ENCODE data around the gene CTSS.
A peak's percentile ranks its signal among the peaks of the same experiment; 100 is the strongest.
"Not testable (repeated sequence)": the region's sequence is repeated elsewhere in the genome, so short reads cannot be mapped to it uniquely, and the experiment has no call there.

CTSS gene

GRCh38 chr1:150775931-150776505 lies 10.4 kb upstream of the CTSS start:
- not testable (repeated sequence) for DNase-seq (ENCODE audit: low read depth in 1 of 2, low spot score in 1 of 2)

- no peak for DNase-seq (ENCODE audit: low read depth in 1 of 2, low spot score in 1 of 2)
These were observed 9.7 kb upstream of the CTSS start for GRCh38 chr1:150775276-150775675.

- no peak for DNase-seq (ENCODE audit: low read depth in 1 of 2, low spot score in 1 of 2)
These were observed 6.7 kb upstream of the CTSS start for GRCh38 chr1:150772326-150772725.

GRCh38 chr1:150767704-150768103 lies 2.1 kb upstream of the CTSS start:
- DNase-seq (ENCODE audit: low read depth in 1 of 2, low spot score in 1 of 2), result not testable (repeated sequence)

GRCh38 chr1:150765977-150766301 lies 361 bp upstream of the CTSS start:
- not testable (repeated sequence) for DNase-seq (ENCODE audit: low read depth in 1 of 2, low spot score in 1 of 2)

- no peak for DNase-seq (ENCODE audit: low read depth in 1 of 2, low spot score in 1 of 2)
These were observed 919 bp downstream of the CTSS start for GRCh38 chr1:150764617-150765101.

- DNase-seq (ENCODE audit: low read depth in 1 of 2, low spot score in 1 of 2), result no peak
These were observed 2.6 kb downstream of the CTSS start for GRCh38 chr1:150763018-150763417.

GRCh38 chr1:150762552-150762951 lies 3.0 kb downstream of the CTSS start:
- no peak for DNase-seq (ENCODE audit: low read depth in 1 of 2, low spot score in 1 of 2)

- no peak for DNase-seq (ENCODE audit: low read depth in 1 of 2, low spot score in 1 of 2)
These were observed 3.8 kb downstream of the CTSS start for GRCh38 chr1:150761801-150762200.

- DNase-seq (ENCODE audit: low read depth in 1 of 2, low spot score in 1 of 2), result no peak
These were observed 5.6 kb downstream of the CTSS start for GRCh38 chr1:150760013-150760412.

- no peak for DNase-seq (ENCODE audit: low read depth in 1 of 2, low spot score in 1 of 2)
These were observed 12.2 kb downstream of the CTSS start for GRCh38 chr1:150753416-150753815.

- DNase-seq (ENCODE audit: low read depth in 1 of 2, low spot score in 1 of 2), result no peak
These were observed 14.1 kb downstream of the CTSS start for GRCh38 chr1:150751443-150751842.

GRCh38 chr1:150749720-150750311 lies 15.8 kb downstream of the CTSS start:
- no peak for DNase-seq (ENCODE audit: low read depth in 1 of 2, low spot score in 1 of 2)

GRCh38 chr1:150748878-150749719 lies 16.5 kb downstream of the CTSS start:
- DNase-seq (ENCODE audit: low read depth in 1 of 2, low spot score in 1 of 2), result no peak

GRCh38 chr1:150730130-150730721 lies 35.4 kb downstream of the CTSS start:
- DNase-seq (ENCODE audit: low read depth in 1 of 2, low spot score in 1 of 2), result no peak

GRCh38 chr1:150724336-150724735 lies 41.2 kb downstream of the CTSS start:
- no peak for DNase-seq (ENCODE audit: low read depth in 1 of 2, low spot score in 1 of 2)

- DNase-seq (ENCODE audit: low read depth in 1 of 2, low spot score in 1 of 2), result no peak
These were observed 44.9 kb downstream of the CTSS start, which contains the start of gene HORMAD1 for GRCh38 chr1:150720703-150721102. HORMAD1 (minus strand) TSS chr1:150720895; CDS start chr1:150719505, 1,390 bp downstream.

GRCh38 chr1:150720098-150720497 lies 45.5 kb downstream of the CTSS start:
- DNase-seq (ENCODE audit: low read depth in 1 of 2, low spot score in 1 of 2), result no peak

GRCh38 chr1:150718225-150718891 lies 47.2 kb downstream of the CTSS start:
- no peak for DNase-seq (ENCODE audit: low read depth in 1 of 2, low spot score in 1 of 2)

- DNase-seq (ENCODE audit: low read depth in 1 of 2, low spot score in 1 of 2), result not testable (repeated sequence)
These were observed 56.5 kb downstream of the CTSS start for GRCh38 chr1:150709031-150709430.

- peak in 1 of 2 donors; percentile 1 for DNase-seq (ENCODE audit: low read depth in 1 of 2, low spot score in 1 of 2)
These were observed 57.0 kb downstream of the CTSS start for GRCh38 chr1:150708595-150708994.

Measured in activated CD4-positive, alpha-beta T cell treated with anti-CD3 and anti-CD28 coated beads, Interleukin-2, amount 50 U/mL, for 24 hours (primary cell).